AG04449 (cell line): Measurements from ENCODE around the gene PTCSC3.

ENCODE experiments used
- CTCF ChIA-PET: fragments of 350-600 bp; formaldehyde crosslinking; extraction: SDS; loops from one replicate; lab custom pipeline; 2021; ENCODE audit warnings: antibody characterized with exemption; lab: Yijun Ruan, JAX
- POLR2A ChIA-PET: fragments of 400-600, 350-600 bp; formaldehyde crosslinking; extraction: SDS; loops from one replicate; lab custom pipeline; 2020; ENCODE audit warnings: antibody characterized with exemption, inconsistent platforms; lab: Yijun Ruan, JAX
- DNase-seq: peaks from one replicate; pipeline ENCODE4 v3.0.0-alpha.2; 2010; ENCODE audit warnings: low read depth, low spot score
- H3K4me3 ChIP-seq: 2 replicates; pipeline ENCODE4 v1.5.1; 2011; ENCODE audit warnings: low read depth, mild to moderate bottlenecking, control low read depth, low read length
- CTCF ChIP-seq: IDR thresholded peaks from one replicate; pipeline ENCODE4 v1.5.1; 2011; ENCODE audit warnings: mild to moderate bottlenecking, moderate library complexity, low read length, control low read depth, inconsistent platforms; ENCODE audit not compliant: insufficient read depth; ENCODE audit errors: missing control alignments

PTCSC3 gene

GRCh38 chr14:36171607-36172006 lies 4.9 kb downstream of the PTCSC3 start:
- TF ChIP-seq CTCF, result no peak
- no peak for DNase-seq
- ChIA-PET POLR2A (no interaction called here), CTCF (interaction anchor here (1.2 kb wide), 1 partner anchor 102 kb away, joined by 3 read pairs; no protein-coding TSS in a partner anchor)
- no peak overlapping the region for H3K4me3 ChIP-seq

GRCh38 chr14:36167431-36167830 lies 9.1 kb downstream of the PTCSC3 start:
- no peak overlapping the region for H3K4me3 ChIP-seq
- TF ChIP-seq CTCF, result no peak
- CTCF ChIA-PET, result interaction anchor here (0.7 to 1.3 kb wide), 2 partner anchors 97 to 208 kb away, joined by 3 read pairs; no protein-coding TSS in a partner anchor
- no peak for DNase-seq
- POLR2A ChIA-PET, result no interaction called here

- ChIA-PET CTCF (no interaction called here), POLR2A (no interaction called here)
These were observed 13.1 kb downstream of the PTCSC3 start for GRCh38 chr14:36163451-36163850.

GRCh38 chr14:36162267-36162666 lies 14.3 kb downstream of the PTCSC3 start:
- no peak for TF ChIP-seq CTCF
- no peak for DNase-seq
- POLR2A ChIA-PET, result no interaction called here
- H3K4me3 ChIP-seq, result no peak overlapping the region
- CTCF ChIA-PET, result interaction anchor here (0.9 kb wide), 1 partner anchor 50 kb away, joined by 3 read pairs; no protein-coding TSS in a partner anchor

More at GRCh38 chr14:36163451-36163850, 13.1 kb downstream of the PTCSC3 start:
- no peak overlapping the region for H3K4me3 ChIP-seq
- DNase-seq, result no peak
- TF ChIP-seq CTCF, result no peak

GRCh38 chr14:36161776-36162175 lies 14.7 kb downstream of the PTCSC3 start:
- DNase-seq, result no peak
- ChIA-PET CTCF (interaction anchor here (0.9 kb wide), 1 partner anchor 49 kb away, joined by 3 read pairs; no protein-coding TSS in a partner anchor), POLR2A (no interaction called here)
- H3K4me3 ChIP-seq, result no peak overlapping the region
- TF ChIP-seq CTCF, result no peak

- no peak for TF ChIP-seq CTCF
- CTCF ChIA-PET, result no interaction called here
- POLR2A ChIA-PET, result no interaction called here
- no peak for DNase-seq
- no peak overlapping the region for H3K4me3 ChIP-seq
These were observed 25.2 kb downstream of the PTCSC3 start for GRCh38 chr14:36151335-36151734.
